Measurements from ENCODE around the gene JPH3. TPM values are rescaled to one million over a fixed set of nuclear protein-coding genes. Genes with fewer than 3 reads are reported as not detected.

The JPH3 gene
- total RNA-seq, 1 donor from 2014 or later, result 0.29 TPM

DNA sequence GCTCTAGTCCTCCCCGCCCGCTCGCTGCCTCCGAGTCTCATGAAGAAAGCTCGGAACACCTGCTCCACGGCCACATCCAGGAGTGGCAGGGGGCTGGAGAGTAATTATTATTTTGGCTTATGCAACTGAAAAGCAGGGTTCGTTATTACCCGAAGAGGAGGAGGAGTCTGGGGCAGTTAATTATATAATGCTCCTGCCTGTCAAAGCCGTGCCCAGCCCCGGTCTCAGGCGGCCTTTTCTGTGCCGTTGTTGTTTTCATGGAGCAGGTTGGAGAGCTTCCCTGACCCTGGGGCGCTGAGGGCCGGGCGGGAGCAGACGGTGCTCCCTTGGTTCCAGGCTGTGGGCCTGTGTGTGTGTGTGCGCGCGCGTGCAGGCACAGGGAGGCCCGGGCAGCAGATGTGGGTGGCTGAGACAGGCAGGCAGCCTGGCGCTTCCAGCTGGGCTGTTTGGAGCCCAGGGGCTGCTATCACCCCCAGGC is 2.4 kb downstream of the JPH3 start:
- no peaks in the 10 kb centered on the region for H3K9me3 ChIP-seq
- DNase-seq (no peak), ATAC-seq (no peak)
- intact Hi-C loops (cut with DNase I), result no loop called here
- no peak overlapping the region for H3K4me3 ChIP-seq
- H3K27ac ChIP-seq, result no peak overlapping the region
- TF ChIP-seq, protein P1, sequence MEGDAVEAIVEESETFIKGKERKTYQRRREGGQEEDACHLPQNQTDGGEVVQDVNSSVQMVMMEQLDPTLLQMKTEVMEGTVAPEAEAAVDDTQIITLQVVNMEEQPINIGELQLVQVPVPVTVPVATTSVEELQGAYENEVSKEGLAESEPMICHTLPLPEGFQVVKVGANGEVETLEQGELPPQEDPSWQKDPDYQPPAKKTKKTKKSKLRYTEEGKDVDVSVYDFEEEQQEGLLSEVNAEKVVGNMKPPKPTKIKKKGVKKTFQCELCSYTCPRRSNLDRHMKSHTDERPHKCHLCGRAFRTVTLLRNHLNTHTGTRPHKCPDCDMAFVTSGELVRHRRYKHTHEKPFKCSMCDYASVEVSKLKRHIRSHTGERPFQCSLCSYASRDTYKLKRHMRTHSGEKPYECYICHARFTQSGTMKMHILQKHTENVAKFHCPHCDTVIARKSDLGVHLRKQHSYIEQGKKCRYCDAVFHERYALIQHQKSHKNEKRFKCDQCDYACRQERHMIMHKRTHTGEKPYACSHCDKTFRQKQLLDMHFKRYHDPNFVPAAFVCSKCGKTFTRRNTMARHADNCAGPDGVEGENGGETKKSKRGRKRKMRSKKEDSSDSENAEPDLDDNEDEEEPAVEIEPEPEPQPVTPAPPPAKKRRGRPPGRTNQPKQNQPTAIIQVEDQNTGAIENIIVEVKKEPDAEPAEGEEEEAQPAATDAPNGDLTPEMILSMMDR (IDR thresholded peaks at IDR 0.05), result no peak
- H3K27me3 ChIP-seq, result peaks cover 59% of the 10 kb centered on the region
- H3K36me3 ChIP-seq, result no peaks in the 10 kb centered on the region
- H3K4me1 ChIP-seq, result no peaks in the 10 kb centered on the region

DNA sequence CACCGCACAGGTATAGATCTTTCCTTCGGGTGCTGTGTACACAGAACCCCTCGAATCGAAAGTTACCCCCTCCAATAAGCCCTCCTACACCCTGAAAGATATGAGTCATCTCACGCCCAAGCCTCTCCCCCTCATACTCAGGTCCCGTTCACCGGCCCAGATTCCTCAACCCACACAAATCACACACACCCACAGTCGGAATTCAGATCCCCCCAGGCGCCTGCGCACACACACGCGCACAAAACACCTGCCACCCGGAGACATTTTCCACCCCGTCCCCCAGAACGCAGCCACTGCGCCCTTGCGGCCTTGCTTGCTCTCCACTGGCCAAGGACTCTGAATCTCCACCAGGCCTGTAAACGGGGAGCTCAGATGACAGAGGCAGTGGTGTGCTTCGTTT is 4.9 kb downstream of the JPH3 start:
- Histone ChIP-seq H3K36me3 (no peaks in the 10 kb centered on the region), H3K4me3 (no peak overlapping the region), H3K27ac (no peak overlapping the region), H3K27me3 (peaks cover 37% of the 10 kb centered on the region), H3K4me1 (no peaks in the 10 kb centered on the region), H3K9me3 (no peaks in the 10 kb centered on the region)
- TF ChIP-seq, protein P1 (IDR thresholded peaks at IDR 0.05), result no peak
- intact Hi-C loops (cut with DNase I), result no loop called here
- ATAC-seq, result no peak
- peak; percentile 56 for DNase-seq

DNA sequence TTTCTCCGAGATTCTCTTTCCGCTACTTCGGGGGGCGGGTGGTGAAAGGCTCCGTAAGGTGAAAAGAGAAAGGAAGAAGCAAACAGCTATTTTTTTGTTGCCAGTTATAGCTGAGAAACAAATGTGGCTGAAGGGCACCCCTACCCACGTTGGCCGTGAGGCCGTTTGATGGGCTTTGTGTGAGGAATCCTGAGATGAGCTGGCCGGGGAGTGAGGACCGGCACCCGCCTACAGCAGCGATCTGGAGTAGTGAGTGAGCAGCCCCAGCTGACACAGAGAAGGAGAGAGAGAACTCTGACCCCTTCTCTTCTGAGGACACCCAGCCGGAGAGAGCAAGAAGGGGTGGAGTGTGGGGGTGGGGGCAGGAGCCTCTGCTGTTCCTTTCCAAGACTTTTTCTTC is 5.6 kb downstream of the JPH3 start:
- Histone ChIP-seq H3K4me3 (no peak overlapping the region), H3K36me3 (no peaks in the 10 kb centered on the region), H3K27me3 (peaks cover 37% of the 10 kb centered on the region), H3K27ac (no peak overlapping the region), H3K9me3 (no peaks in the 10 kb centered on the region), H3K4me1 (no peaks in the 10 kb centered on the region)
- intact Hi-C loops (cut with DNase I), result no loop called here
- DNase-seq (no peak), ATAC-seq (no peak)
- TF ChIP-seq, protein P1 (IDR thresholded peaks at IDR 0.05), result no peak

DNA sequence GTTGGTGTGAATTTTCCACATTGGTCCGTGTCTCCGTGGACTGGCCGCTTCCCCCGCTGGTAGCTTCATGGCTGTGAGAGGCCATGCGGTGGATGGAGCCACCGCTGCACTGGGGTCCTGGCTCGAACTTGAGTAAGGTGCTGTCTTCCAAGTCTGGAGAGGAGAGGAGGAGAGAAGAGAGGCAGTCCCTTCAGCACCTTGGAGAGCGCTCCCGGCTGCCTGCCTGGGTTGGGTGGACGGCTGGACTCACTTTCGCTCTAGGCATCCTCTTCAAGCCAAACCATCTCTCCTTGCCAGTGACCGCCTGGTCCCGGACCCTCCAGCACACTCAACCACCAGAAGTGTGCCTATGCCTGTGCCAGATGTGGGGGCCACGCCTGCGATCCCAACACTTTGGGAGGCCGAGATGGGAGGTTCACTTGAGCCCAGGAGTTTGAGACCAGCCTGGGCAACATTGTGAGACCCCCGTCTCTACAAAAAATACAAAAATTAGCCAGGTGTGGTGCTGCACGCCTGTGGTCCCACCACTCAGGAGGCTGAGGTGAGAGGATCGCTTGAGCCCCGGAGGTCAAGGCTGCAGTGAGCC is 6.2 kb downstream of the JPH3 start:
- Histone ChIP-seq H3K9me3 (no peaks in the 10 kb centered on the region), H3K27me3 (peaks cover 31% of the 10 kb centered on the region), H3K27ac (no peak overlapping the region), H3K4me3 (no peak overlapping the region), H3K36me3 (no peaks in the 10 kb centered on the region), H3K4me1 (no peaks in the 10 kb centered on the region)
- TF ChIP-seq, protein P1 (IDR thresholded peaks at IDR 0.05), result no peak
- DNase-seq, result peak; percentile 77
- peak; percentile 58 for ATAC-seq
- intact Hi-C loops (cut with DNase I), result no loop called here

DNA sequence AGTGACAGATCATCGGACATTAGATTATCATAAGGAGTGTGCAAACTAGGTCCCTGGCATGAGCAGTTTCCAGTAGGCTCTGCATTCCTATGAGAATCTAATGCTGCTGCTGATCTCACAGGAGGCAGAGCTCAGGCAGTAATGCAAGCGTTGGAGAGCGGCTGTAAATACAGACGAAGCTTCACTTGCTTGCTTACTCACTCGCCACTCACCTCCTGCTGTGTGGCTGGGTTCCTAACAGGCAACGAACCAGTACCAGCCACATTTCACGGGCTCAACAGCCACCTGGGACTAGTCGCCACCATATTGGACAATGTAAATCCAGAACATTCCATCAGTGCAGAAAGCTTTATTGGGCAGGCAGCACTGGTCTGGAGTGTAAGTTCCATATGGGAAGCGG is 7.7 kb downstream of the JPH3 start:
- TF ChIP-seq, protein P1 (IDR thresholded peaks at IDR 0.05), result no peak
- DNase-seq (no peak), ATAC-seq (no peak)
- Histone ChIP-seq H3K4me1 (no peaks in the 10 kb centered on the region), H3K36me3 (no peaks in the 10 kb centered on the region), H3K27ac (no peak overlapping the region), H3K9me3 (no peaks in the 10 kb centered on the region), H3K4me3 (no peak overlapping the region), H3K27me3 (peaks cover 15% of the 10 kb centered on the region)
- intact Hi-C loops (cut with DNase I), result no loop called here

DNA sequence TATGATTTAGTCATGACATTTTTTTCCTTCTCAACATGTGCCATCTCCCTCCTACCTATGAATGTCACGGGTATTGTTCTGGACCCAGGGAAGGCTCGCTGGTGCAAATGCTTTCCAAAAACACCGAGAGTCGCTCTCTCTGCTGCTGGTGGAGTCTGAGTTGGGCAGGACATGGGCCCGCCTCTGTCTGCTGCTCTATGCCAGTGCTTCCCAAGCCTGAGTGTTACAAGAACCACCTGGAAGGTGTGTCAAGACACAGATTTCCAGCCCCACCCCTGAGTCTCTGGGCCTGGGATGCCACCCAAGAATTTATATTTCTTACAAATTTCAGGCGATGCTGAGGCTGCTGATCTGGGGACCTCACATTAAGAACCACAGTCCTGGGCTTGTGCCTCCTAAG is 9.1 kb downstream of the JPH3 start:
- ATAC-seq (no peak), DNase-seq (no peak)
- intact Hi-C loops (cut with DNase I), result no loop called here
- TF ChIP-seq, protein P1 (IDR thresholded peaks at IDR 0.05), result no peak
- H3K36me3 ChIP-seq, result no peaks in the 10 kb centered on the region
- no peaks in the 10 kb centered on the region for H3K9me3 ChIP-seq
- H3K27me3 ChIP-seq, result peaks cover 4% of the 10 kb centered on the region
- H3K4me1 ChIP-seq, result no peaks in the 10 kb centered on the region
- no peak overlapping the region for H3K27ac ChIP-seq
- no peak overlapping the region for H3K4me3 ChIP-seq
